ENCODE results near the gene TSFM.
"Not testable (repeated sequence)": the region's sequence is repeated elsewhere in the genome, so short reads cannot be mapped to it uniquely, and the experiment has no call there.

DNA sequence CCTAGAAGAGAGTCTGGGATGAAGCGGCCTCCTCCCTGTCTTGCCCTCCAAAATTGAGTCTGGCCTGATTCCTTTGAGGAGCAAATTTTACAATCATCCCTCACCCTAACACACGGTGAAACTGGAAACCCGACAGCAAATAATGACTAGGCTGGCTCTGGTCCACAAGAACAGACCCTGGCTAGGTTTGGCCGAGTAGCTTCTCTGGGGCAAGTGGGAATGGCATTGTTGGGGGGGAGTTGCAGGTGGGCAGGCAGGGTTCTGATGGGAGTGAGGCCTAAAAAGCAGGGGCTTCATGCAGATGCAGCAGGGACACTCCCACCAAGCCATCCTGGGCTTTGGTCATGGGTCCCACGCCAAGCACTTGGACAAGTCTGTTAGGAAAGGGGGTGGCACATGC is 38.4 kb downstream of the TSFM start:
- TF ChIP-seq CTCF, POLR2A (IDR thresholded peaks at IDR 0.05): not testable (repeated sequence)
